T-helper 9 cell (primary cell): Measurements from ENCODE around the gene PYHIN1.
A peak's percentile ranks its signal among the peaks of the same experiment; 100 is the strongest.
"Not testable (repeated sequence)": the region's sequence is repeated elsewhere in the genome, so short reads cannot be mapped to it uniquely, and the experiment has no call there.

Experiments used
- DNase-seq: peaks from one replicate; pipeline ENCODE4 v3.0.0-alpha.2; 2020

The PYHIN1 gene

GRCh38 chr1:158983235-158983634 is 51.9 kb downstream of the PYHIN1 start:
- DNase-seq = no peak

GRCh38 chr1:158984386-158984785 is 53.0 kb downstream of the PYHIN1 start:
- DNase-seq = no peak

- DNase-seq = no peak
Observed at GRCh38 chr1:158989424-158989823, 58.1 kb downstream of the PYHIN1 start.

- DNase-seq = no peak
Observed at GRCh38 chr1:158992787-158993312, 61.5 kb downstream of the PYHIN1 start.

GRCh38 chr1:158996998-158997397 is 65.6 kb downstream of the PYHIN1 start:
- no peak for DNase-seq

DNA sequence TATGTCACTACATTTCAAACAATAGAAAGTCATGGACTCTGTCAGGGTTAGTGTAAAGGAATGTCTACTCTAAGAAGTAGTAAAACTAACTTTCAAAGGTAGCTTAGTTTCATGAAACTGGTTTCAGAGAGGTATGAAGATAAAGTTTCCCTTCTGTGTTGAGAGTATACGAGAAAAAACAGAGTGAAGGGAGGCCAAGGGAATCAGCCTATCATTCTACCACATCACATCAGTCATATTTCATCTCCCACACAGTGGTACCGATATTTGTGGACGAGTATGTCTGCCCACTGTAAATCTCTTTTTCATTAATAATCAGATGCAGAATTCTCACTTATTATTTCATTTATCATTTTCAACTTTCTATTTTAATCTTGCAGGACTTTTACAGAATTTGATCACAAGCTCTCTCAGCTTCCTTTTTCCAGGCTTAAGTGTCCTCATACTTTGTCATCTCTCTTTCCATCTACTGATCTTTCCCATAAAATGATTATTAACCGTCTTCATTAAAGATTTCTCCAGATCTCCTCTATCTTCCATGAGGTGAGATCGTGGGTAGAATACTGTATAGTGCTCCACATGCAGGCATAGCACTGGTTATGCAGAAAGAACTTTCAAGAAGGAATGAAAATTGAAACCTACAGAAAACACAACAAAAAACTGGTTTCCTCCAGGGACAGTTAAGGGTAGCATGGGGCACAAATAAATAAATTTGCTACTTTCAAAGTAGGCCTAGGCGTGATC is 66.9 kb downstream of the PYHIN1 start:
- DNase-seq = no peak

- DNase-seq = peak; percentile 12
Observed at GRCh38 chr1:158998781-158999161, 67.4 kb downstream of the PYHIN1 start.

DNA sequence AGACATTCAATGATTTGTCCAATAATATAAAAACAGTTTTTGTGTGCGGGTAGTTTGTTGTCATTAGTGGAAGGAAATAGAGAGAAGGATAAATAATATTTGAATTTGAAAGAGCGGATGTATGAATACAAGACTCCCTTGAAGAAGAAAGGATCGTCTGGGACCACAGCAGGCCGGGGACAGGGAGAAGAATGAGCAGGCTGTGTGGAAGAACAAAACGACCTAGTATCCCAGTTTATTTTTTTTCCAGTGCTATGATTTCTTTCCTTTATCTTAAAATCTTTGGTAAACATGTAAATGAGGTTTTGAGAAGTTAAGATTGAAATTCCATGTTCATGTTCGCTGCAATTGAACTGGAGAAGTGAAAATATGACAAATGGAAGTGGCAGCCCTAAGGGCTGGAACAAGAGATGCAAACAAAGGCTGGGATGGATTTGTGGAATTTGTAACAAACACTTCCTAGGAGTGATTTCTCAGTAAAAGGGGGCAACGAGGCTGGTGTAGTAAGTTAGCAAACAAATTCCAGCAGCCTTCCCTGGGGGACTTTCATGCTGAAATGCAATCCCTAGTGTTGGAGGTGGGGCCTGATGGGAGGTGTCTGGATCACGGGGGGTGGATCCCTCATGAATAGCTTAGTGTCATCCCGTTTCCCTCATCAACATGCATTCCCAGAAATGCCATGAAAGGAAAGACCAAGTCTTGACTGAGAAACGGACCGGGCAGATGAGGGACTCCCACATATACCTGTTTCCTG is 68.1 kb downstream of the PYHIN1 start:
- DNase-seq = no peak

DNA sequence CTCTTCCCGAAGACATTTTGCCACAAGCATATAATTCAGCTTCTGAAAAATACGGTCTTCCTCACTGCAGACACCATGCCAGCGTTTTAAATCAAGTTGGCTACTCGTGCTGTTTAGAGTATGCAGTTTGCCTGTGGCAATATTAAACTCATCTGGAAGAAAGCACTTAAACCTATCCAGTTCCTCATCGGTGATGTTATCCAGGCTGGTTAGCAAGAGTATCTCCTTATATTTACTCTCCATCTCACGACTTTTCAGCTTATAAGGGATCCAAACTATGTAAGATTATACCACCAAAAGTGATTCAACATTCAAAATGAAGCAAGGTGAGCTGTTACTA is 68.7 kb downstream of the PYHIN1 start:
- no peak for DNase-seq

DNA sequence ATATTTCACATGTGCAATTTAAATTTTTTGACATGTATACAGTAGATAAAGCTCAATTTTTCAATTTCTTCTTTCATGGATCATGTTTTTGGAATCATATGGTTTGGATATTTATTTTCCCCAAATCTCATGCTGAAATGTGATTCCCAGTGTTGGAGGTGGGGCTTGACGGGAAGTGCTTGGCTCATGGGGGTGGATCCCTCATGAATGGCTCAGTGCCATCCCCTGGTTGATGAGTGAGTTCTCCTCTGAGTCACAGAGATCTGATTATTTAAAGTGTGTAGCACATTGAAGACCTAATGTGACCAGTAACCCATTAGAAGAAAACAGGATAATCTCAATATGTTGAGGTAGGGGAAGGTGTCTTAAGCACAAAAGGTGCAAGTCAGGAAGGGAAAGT is 69.3 kb downstream of the PYHIN1 start:
- DNase-seq = no peak

GRCh38 chr1:159005161-159005560 is 73.8 kb downstream of the PYHIN1 start:
- no peak for DNase-seq

GRCh38 chr1:159005676-159006075 is 74.3 kb downstream of the PYHIN1 start:
- no peak for DNase-seq

DNA sequence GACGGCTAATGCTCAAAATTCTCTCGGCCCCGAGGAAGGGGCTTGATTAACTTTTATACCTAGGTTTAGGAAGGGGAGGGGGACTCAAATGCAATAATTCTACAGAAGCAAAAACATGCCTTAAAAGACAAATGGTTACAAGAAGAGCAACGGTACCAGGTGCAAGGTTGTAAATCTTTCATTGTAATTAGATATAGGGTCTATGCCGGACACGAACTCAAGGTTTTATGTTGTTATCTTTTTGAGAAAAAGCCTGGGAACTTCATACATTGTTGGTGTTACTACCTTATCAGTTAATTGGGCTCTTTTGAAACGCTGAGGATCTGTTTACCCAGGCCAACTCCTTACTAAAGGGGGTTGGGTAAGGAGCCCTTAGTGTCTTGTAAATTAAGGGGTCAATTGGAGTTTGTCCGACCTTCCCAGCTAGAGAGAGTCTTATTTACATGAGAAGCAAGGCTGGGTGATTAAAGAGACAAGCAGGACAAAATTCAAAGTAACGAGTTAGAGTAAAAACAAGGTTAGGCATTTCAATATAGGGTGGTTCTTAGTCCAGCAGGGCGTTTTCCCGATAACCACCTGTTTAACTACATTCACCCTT is 75.0 kb downstream of the PYHIN1 start:
- DNase-seq = not testable (repeated sequence)

DNA sequence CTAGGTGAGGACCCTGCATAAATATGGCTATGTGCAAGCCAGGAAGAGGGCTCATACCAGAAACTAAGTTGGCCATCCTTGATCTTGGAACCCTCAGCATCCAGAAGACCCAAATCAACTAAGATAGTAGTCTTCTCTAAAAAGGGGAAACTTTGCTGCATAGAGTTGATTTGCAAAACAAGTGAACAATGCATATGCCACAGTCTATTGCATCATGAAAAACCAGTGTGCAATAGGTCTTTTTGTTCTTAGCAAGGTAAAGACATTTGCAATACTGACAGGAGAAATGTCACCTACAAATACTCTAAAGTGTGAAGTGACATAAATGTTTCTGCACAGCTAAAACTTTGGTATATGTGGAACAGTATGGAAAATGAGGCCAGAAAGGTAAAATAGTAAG is 76.4 kb downstream of the PYHIN1 start:
- no peak for DNase-seq

GRCh38 chr1:159008744-159009188 is 77.4 kb downstream of the PYHIN1 start:
- DNase-seq = peak; percentile 11

DNA sequence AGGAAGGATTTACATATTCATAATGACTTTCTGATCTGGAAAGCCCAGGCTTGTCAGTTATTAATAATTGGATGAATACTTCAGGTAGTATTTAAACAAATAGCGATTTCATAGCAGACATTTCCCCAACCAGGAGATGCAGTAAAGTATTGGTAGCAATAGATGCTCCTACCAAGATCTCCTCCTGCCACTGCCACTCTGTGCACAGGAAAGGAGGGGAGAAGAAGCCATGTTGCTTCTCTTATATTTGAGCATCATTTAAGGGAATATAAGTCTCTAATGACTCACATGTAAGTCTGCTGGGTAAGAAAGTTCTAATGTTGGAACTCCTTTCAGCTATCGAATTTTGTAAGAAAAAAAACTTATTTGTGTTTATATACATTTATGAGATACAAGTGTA is 77.9 kb downstream of the PYHIN1 start:
- DNase-seq = no peak

GRCh38 chr1:159009704-159010361 is 78.5 kb downstream of the PYHIN1 start, which contains the start of gene IFI16:
Gene IFI16, plus strand, starts transcription at chr1:159009907. Its CDS starts 4,774 bp downstream, at chr1:159014681.
- DNase-seq = peak; percentile 16

DNA sequence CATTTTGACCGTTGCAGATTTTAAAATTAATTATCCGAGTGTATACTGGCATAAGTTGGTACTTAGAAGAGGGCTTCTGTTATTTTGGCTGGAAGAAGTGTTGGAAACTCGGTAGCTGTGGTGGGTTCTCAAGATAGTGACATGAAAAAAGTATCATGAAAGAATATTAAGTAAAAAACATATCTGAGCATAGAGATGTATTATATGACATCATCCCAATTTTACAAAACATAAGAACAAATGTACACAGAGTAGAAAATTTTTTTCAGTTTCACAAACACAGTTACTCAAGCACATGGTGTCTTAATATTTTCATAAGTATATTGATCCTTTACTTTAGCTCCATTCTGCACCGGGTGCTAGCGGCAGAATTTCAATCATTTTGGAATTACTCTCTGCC is 79.0 kb downstream of the PYHIN1 start:
- no peak for DNase-seq

GRCh38 chr1:159011001-159011400 is 79.6 kb downstream of the PYHIN1 start:
- not testable (repeated sequence) for DNase-seq

GRCh38 chr1:159011751-159012150 is 80.4 kb downstream of the PYHIN1 start:
- no peak for DNase-seq

DNA sequence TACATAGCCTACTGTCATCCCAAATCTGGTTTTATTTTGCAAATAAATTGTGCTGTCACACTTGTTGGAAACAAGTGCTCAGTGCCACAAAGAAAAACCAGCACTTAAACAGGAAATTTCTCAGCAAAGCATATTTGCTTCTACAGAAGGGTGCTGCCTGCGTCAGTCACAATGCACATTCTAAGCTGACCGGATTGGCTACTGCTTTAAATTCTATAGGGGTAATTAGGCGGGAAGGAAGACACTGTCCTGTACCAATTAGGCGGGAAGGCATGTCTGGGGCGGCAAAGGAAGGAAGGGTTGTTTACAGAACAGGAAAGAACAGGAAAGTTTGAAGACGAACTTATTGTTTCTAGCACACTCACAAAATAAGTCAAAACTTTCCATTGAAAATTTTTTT is 81.1 kb downstream of the PYHIN1 start:
- peak; percentile 12 for DNase-seq

DNA sequence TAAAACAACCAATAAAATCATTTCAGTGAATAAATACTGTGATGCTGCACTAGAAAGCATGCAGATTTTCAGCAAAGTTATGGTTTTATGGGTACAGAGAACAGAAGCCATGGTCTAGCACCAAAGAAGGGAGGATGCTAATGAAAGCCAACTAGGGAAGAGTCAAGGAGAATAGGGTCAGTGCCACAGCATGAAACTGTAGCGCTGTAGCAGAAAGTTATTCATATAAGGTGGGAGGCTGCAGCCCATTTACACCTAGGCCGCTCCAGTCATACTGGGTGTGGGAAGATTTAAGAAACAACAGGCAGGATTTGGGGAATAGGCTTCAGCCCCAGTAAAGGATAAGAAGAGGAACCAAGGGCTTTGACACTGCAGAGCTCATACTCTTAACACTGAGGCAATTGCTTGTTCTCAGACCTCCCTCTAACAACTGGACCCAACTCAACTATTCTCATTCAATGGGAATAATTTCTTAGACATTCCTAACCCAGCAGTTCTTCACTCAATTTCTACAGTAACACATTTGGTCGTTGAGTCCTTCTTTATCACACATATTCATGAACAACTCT is 82.7 kb downstream of the PYHIN1 start:
- no peak for DNase-seq

DNA sequence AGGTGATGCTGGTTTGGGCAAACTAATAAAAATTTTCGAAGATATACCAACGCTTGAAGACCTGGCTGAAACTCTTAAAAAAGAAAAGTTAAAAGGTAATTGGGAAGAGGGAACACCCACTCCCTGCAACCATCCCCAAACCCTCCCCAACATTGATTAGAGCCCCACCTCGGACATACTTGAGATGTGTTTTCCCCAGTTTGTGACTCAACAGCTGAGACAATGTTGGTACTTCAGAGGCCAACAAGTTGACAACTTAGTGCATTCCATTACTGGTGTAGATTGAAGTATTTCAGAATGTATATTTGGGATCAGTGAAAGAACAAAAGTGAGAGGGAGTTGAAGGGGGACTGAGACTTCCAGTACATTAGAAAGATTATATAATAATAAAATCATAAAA is 83.5 kb downstream of the PYHIN1 start:
- DNase-seq = no peak
